B cell (primary cell): ENCODE results near the gene KCNN1. TPM values are rescaled to one million over a fixed set of nuclear protein-coding genes. Genes with fewer than 3 reads are reported as not detected.

Experiments
- ATAC-seq: fragments of 200-7000 bp; cut with Tn5 transposase; one replicate; pipeline ENCODE4 v1.10.0; 2021; ENCODE audit warnings: low read depth, mild to moderate bottlenecking, moderate number of reproducible peaks, moderate library complexity
- CTCF ChIA-PET: fragments of 350-600 bp; sonication (Branson Sonifier 250); formaldehyde crosslinking; loops from one replicate; lab custom pipeline; 2021; ENCODE audit warnings: antibody characterized with exemption, inconsistent platforms; lab: Charles Lee
- POLR2A ChIA-PET: fragments of 350-600 bp; sonication (Branson Sonifier 250); formaldehyde crosslinking; loops from one replicate; lab custom pipeline; 2021; ENCODE audit warnings: antibody characterized with exemption; lab: Charles Lee
- DNase-seq: peaks from one replicate; pipeline ENCODE4 v3.0.0; 2013
- H2AFZ ChIP-seq: 2 replicates; pipeline ENCODE4 v1.6.1; 2012; ENCODE audit warnings: mild to moderate bottlenecking, low read depth, low read length; ENCODE audit not compliant: insufficient read depth, poor library complexity, severe bottlenecking
- H3K27ac ChIP-seq, 2 donors: 1 replicate in 1 of 2; 2 replicates in 1 of 2; pipeline ENCODE4 v1.5.1; 2012 to 2013; ENCODE audit warnings: low read length in 2 of 2, mild to moderate bottlenecking in 2 of 2, moderate library complexity in 1 of 2
- H3K27me3 ChIP-seq, 4 experiments: fragments of 200-600 bp in 1 of 4; sonication (generic) in 1 of 4; replicated peaks in 1 of 4; 1 replicate in 2 of 4; 2 replicates in 2 of 4; pipeline versions ENCODE4 v1.6.1 to v1.7.0; 2013 to 2016; ENCODE audit warnings: low read length in 3 of 4, mild to moderate bottlenecking in 2 of 4, mixed read lengths in 1 of 4, moderate library complexity in 1 of 4; ENCODE audit not compliant: insufficient read depth in 4 of 4, control insufficient read depth in 3 of 4; ENCODE audit errors: control extremely low read depth in 1 of 4
- H3K36me3 ChIP-seq, 2 experiments: replicated peaks in 1 of 2; 1 replicate in 1 of 2; 2 replicates in 1 of 2; pipeline versions ENCODE4 v1.6.1 to v1.7.1; 2013; ENCODE audit warnings: low read length in 1 of 2; ENCODE audit not compliant: insufficient read depth in 2 of 2, control insufficient read depth in 1 of 2; ENCODE audit errors: control extremely low read depth in 1 of 2, extremely low read depth in 1 of 2
- H3K4me1 ChIP-seq, 2 donors: fragments of 200-600 bp in 1 of 2; sonication (generic) in 1 of 2; 1 replicate in 1 of 2; 2 replicates in 1 of 2; pipeline versions ENCODE4 v1.5.1 to v1.6.1; 2013 to 2017; ENCODE audit warnings: low read length in 2 of 2; ENCODE audit not compliant: control insufficient read depth in 2 of 2, insufficient read depth in 2 of 2
- H3K4me2 ChIP-seq: replicated peaks from 2 replicates; pipeline ENCODE3; 2012; ENCODE audit warnings: mild to moderate bottlenecking, low read depth, low read length; ENCODE audit not compliant: poor library complexity, severe bottlenecking
- H3K4me3 ChIP-seq, 5 experiments: fragments of 200-600 bp in 1 of 5; sonication (generic) in 1 of 5; 1 replicate in 3 of 5; 2 replicates in 2 of 5; pipeline versions ENCODE4 v1.5.1 to v1.7.0; 2011 to 2016; ENCODE audit warnings: low read length in 4 of 5, mild to moderate bottlenecking in 4 of 5, low read depth in 2 of 5, control low read depth in 1 of 5, moderate library complexity in 1 of 5; ENCODE audit not compliant: insufficient read depth in 1 of 5; ENCODE audit errors: control extremely low read depth in 1 of 5, extremely low read depth in 1 of 5
- H3K79me2 ChIP-seq: fragments of 200-600 bp; sonication (generic); one replicate; pipeline ENCODE4 v1.6.0; 2016; ENCODE audit warnings: low read length; ENCODE audit not compliant: control insufficient read depth, insufficient read depth
- H3K9ac ChIP-seq: fragments of 200-600 bp; sonication (generic); 2 replicates; pipeline ENCODE4 v1.6.1; 2017; ENCODE audit warnings: mild to moderate bottlenecking, low read length, moderate library complexity
- H3K9me3 ChIP-seq, 3 donors: one replicate each; pipeline versions ENCODE4 v1.6.1 to v1.7.1; 2013; ENCODE audit warnings: low read length in 2 of 3; ENCODE audit not compliant: control insufficient read depth in 2 of 3, insufficient read depth in 1 of 3; ENCODE audit errors: control extremely low read depth in 1 of 3
- H4K20me1 ChIP-seq: 2 replicates; pipeline ENCODE4 v1.6.0; 2012; ENCODE audit warnings: mild to moderate bottlenecking, low read length; ENCODE audit not compliant: insufficient read depth, control insufficient read depth, poor library complexity, severe bottlenecking
- H3K27ac Mint-ChIP-seq: one replicate; pipeline ENCODE4 v1.8.0; 2021; ENCODE audit warnings: mixed read lengths
- H3K27me3 Mint-ChIP-seq: one replicate; pipeline ENCODE4 v1.8.0; 2021; ENCODE audit warnings: mixed read lengths
- H3K4me1 Mint-ChIP-seq: one replicate; pipeline ENCODE4 v1.8.0; 2021; ENCODE audit warnings: mixed read lengths
- H3K4me3 Mint-ChIP-seq: one replicate; pipeline ENCODE4 v1.8.0; 2021; ENCODE audit warnings: mixed read lengths
- H3K9me3 Mint-ChIP-seq: one replicate; pipeline ENCODE4 v1.8.0; 2022; ENCODE audit warnings: mixed read lengths; ENCODE audit not compliant: insufficient read depth
- CTCF ChIP-seq: fragments of 200-600 bp; IDR thresholded peaks from one replicate; pipeline ENCODE4 v1.8.0; 2022; ENCODE audit warnings: antibody characterized with exemption, mild to moderate bottlenecking
- EZH2 ChIP-seq: IDR thresholded peaks from 2 replicates; pipeline ENCODE4 v1.6.1; 2012; ENCODE audit warnings: borderline replicate concordance, low read depth, mild to moderate bottlenecking, moderate library complexity, low read length; ENCODE audit not compliant: insufficient read depth, poor library complexity, severe bottlenecking
- WGBS: methylation state at CpG from one replicate; pipeline ENCODE4 v1.1.5; 2013; ENCODE audit warnings: missing lambda C conversion rate; ENCODE audit not compliant: insufficient coverage; 5-methylcytosine and 5-hydroxymethylcytosine counted together
- intact Hi-C: fragments of 100-400 bp; cut with micrococcal nuclease; formaldehyde crosslinking; loops from one replicate; pipeline ENCODE4 v1.10.0; 2022
- polyA plus RNA-seq: library from polyadenylated mRNA; depleted of rRNA; stranded (reverse); fragments of >200 nt; gene quantifications from 2 replicates; pipeline ENCODE4 v1.2.3, GENCODE V29; 2012
- total RNA-seq, 2 donors: library from RNA; stranded (reverse); fragments of 120-200 nt in 1 of 2; gene quantifications; 1 replicate in 1 of 2; 2 replicates in 1 of 2; pipeline versions ENCODE4 v1.2.3 to v1.2.4, GENCODE V29; 2013 to 2022

Gene KCNN1
- total and polyA plus RNA-seq, 2 donors (not counting 1 experiment from before 2014, with no cell fraction given) = 0.04 TPM; not detected in 1

GRCh38 chr19:17920527-17920926 is 46.4 kb upstream of the KCNN1 start:
- no peaks in the 10 kb centered on the region for H3K36me3 ChIP-seq
- ATAC-seq = no peak
- H2AFZ ChIP-seq = no peak overlapping the region
- ChIA-PET CTCF (interaction anchor here (1.0 kb wide), 1 partner anchor 17 kb away, joined by 3 read pairs; no protein-coding TSS in a partner anchor), POLR2A (no interaction called here)
- no peaks in the 10 kb centered on the region for H3K4me1 ChIP-seq
- H3K27ac Mint-ChIP-seq = no peak overlapping the region
- H3K4me3 ChIP-seq = no peak overlapping the region
- no peak for DNase-seq
- no peak overlapping the region for H3K4me2 ChIP-seq
- no peak for TF ChIP-seq EZH2
- no peak for TF ChIP-seq CTCF
- H4K20me1 ChIP-seq = no peaks in the 10 kb centered on the region
- H3K9ac ChIP-seq = no peak overlapping the region
- H3K9me3 Mint-ChIP-seq = no peaks in the 10 kb centered on the region
- H3K27me3 ChIP-seq = peaks cover 0 to 5% (median 0%) of the 10 kb centered on the region in 4 experiments
- no peaks in the 10 kb centered on the region for H3K4me1 Mint-ChIP-seq
- peaks cover 0 to 14% (median 0%) of the 10 kb centered on the region in 3 donors for H3K9me3 ChIP-seq
- H3K4me3 Mint-ChIP-seq = no peak overlapping the region
- H3K79me2 ChIP-seq = no peaks in the 10 kb centered on the region
- intact Hi-C loops = no loop called here
- peaks cover 9% of the 10 kb centered on the region for H3K27me3 Mint-ChIP-seq
- no peak overlapping the region for H3K27ac ChIP-seq

- Mint-ChIP-seq H3K27ac (no peak overlapping the region), H3K4me3 (no peak overlapping the region), H3K4me1 (no peaks in the 10 kb centered on the region), H3K27me3 (peaks cover 13% of the 10 kb centered on the region), H3K9me3 (no peaks in the 10 kb centered on the region)
- ChIA-PET POLR2A (no interaction called here), CTCF (interaction anchor here (1.5 kb wide), 1 partner anchor 10 kb away, joined by 6 read pairs; the partner anchor contains the start of gene CCDC124)
- H3K79me2 ChIP-seq = no peaks in the 10 kb centered on the region
- H3K4me2 ChIP-seq = no peak overlapping the region
- H3K9me3 ChIP-seq = peaks cover 0 to 10% (median 0%) of the 10 kb centered on the region in 3 donors
- TF ChIP-seq EZH2 = no peak
- TF ChIP-seq CTCF = no peak
- no peak overlapping the region for H3K9ac ChIP-seq
- H4K20me1 ChIP-seq = no peaks in the 10 kb centered on the region
- 60% methylated on average over 1 of the region's 3 CpGs for WGBS
- intact Hi-C loops = no loop called here
- H3K4me1 ChIP-seq = no peaks in the 10 kb centered on the region
- no peak overlapping the region for H3K27ac ChIP-seq
- no peak overlapping the region for H2AFZ ChIP-seq
- no peak overlapping the region for H3K4me3 ChIP-seq
- peaks cover 0 to 11% (median 0%) of the 10 kb centered on the region in 4 experiments for H3K27me3 ChIP-seq
- DNase-seq (no peak), ATAC-seq (no peak)
- H3K36me3 ChIP-seq = no peaks in the 10 kb centered on the region
Measured at GRCh38 chr19:17922138-17922537, 44.8 kb upstream of the KCNN1 start.
